Astrocyte (in vitro differentiated cells and primary cell): ENCODE results near the gene NXF1.

Experiments
- CTCF ChIP-seq: IDR thresholded peaks from 2 replicates; pipeline ENCODE4 v1.5.1; 2011; ENCODE audit warnings: low read depth, mild to moderate bottlenecking, inconsistent platforms, low read length, moderate library complexity; ENCODE audit not compliant: insufficient read depth
- EZH2 ChIP-seq: IDR thresholded peaks from 2 replicates; pipeline ENCODE4 v1.6.1; 2012; ENCODE audit warnings: mild to moderate bottlenecking, low read length, inconsistent platforms; ENCODE audit not compliant: insufficient read depth

- TF ChIP-seq CTCF, result no peak
- TF ChIP-seq EZH2, result no peak
Observed at GRCh38 chr11:62830904-62831519, 25.8 kb upstream of the NXF1 start.
